Suprapubic skin (tissue), 3 donors: ENCODE measurements around the gene MED13L.

Experiments
- CTCF ChIP-seq, 2 donors: fragments of 200-600 bp in 1 of 2; fragments of 450-650 bp in 1 of 2; sonication (generic) in 1 of 2; IDR thresholded peaks; one replicate each; pipeline ENCODE4 v1.5.1; 2016 to 2019; ENCODE audit warnings: antibody characterized with exemption in 2 of 2, mild to moderate bottlenecking in 1 of 2, moderate library complexity in 1 of 2
- POLR2A ChIP-seq, 2 donors: fragments of 450-650 bp; IDR thresholded peaks; one replicate each; pipeline ENCODE4 v1.6.1; 2017; ENCODE audit warnings: antibody characterized with exemption in 2 of 2, mild to moderate bottlenecking in 2 of 2, moderate library complexity in 2 of 2

- TF ChIP-seq POLR2A (IDR thresholded peaks at IDR 0.05) (no peak), CTCF (IDR thresholded peaks at IDR 0.05) (no peak)
These were observed 32.3 kb downstream of the MED13L start for GRCh38 chr12:116245189-116245588.
